Measurements from ENCODE around the gene CHD9NB.

Gene CHD9NB

GRCh38 chr16:53022374-53022773 lies 30.3 kb downstream of the CHD9NB start:
- DNase-seq = no peak

GRCh38 chr16:53018834-53019416 lies 33.8 kb downstream of the CHD9NB start:
- no peak for DNase-seq

GRCh38 chr16:53014287-53014686 lies 38.4 kb downstream of the CHD9NB start:
- no peak for DNase-seq

- no peak for DNase-seq
Observed at GRCh38 chr16:53007095-53007494, 45.6 kb downstream of the CHD9NB start.

GRCh38 chr16:52997922-52998321 lies 54.8 kb downstream of the CHD9NB start:
- no peak for DNase-seq

- no peak for DNase-seq
Observed at GRCh38 chr16:52994942-52995341, 57.8 kb downstream of the CHD9NB start.

GRCh38 chr16:52993179-52993578 lies 59.5 kb downstream of the CHD9NB start:
- DNase-seq = no peak

- DNase-seq = no peak
Observed at GRCh38 chr16:52991572-52991971, 61.1 kb downstream of the CHD9NB start.

Data from NCI-H187 treated with DMSO at 0.1 percent for 48 hours (cell line).